ENCODE measurements around the gene MT2A. TPM values are rescaled to one million over a fixed set of nuclear protein-coding genes. Genes with fewer than 3 reads are reported as not detected.

The MT2A gene
- total and polyA plus RNA-seq, 10 of the 15 experiments (the other 5 are each of a cell fraction or from before 2014, with no cell fraction given) = 7.3 to 271 (median 53.5) TPM

DNA sequence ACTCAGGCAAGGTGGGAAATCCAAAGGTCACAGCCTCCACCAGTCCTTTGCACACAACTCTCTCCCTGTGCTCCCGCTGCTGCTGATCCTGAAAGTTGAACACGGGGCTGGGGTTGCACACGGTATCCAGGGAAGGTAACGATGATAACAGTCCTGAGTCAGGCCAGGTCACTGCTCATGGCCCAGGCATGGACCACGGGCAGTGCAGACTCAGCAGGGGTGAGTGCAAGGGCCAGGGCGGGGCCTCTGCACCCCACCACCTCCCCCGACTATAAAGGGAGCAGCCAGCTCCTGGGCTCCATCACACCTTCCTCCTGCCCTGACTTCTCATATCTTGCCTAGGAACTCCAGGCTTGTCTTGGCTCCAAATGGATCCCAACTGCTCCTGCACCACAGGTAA is 43.2 kb downstream of the MT2A start, which contains the start of gene MT1B:
Gene MT1B (plus strand): TSS at position 301 of the 400 bp plus-strand sequence. CDS start 68 bp downstream, at position 369.
- H3K9ac ChIP-seq (ENCODE audit: control insufficient read depth, insufficient read depth, low read length) = no peak within 1 kb of the TSS
- ChIA-PET POLR2A (no interaction called here), SMC1A (ENCODE audit: uncharacterized antibody, unreplicated experiment) (no interaction called here), CTCF (no interaction called here), RAD21 (ENCODE audit: unreplicated experiment) (no interaction called here)
- WGBS (ENCODE audit: insufficient coverage, insufficient replicate concordance, low lambda C conversion rate, missing lambda C conversion rate) = 16% methylated on average over 6 of the region's 7 CpGs
- H3K4me2 ChIP-seq (ENCODE audit: control insufficient read depth, insufficient read depth) = no peak within 1 kb of the TSS
- in situ Hi-C loops (cut with MboI) (no loop called here), intact Hi-C loops (cut with micrococcal nuclease; ENCODE audit: unreplicated experiment) (no loop called here)
- H3K36me3 ChIP-seq (ENCODE audit: control insufficient read depth in 2 of 2, insufficient read depth in 2 of 2, low read length in 1 of 2) = no peaks in the 10 kb centered on the region
- H3K4me1 ChIP-seq (ENCODE audit: control insufficient read depth, insufficient read depth, low read length) = no peaks in the 10 kb centered on the region
- ATAC-seq (no peak), DNase-seq (ENCODE audit: low read depth, low spot score) (no peak), FAIRE-seq (no peak)
- no peak within 1 kb of the TSS for H3K4me3 ChIP-seq
- H3K27ac ChIP-seq (ENCODE audit: control insufficient read depth, insufficient read depth) = no peak within 1 kb of the TSS
- no peak for TF ChIP-seq FOS (IDR thresholded peaks at IDR 0.05; ENCODE audit: borderline replicate concordance, extremely low read depth, insufficient read length)
- no peak for TF ChIP-seq RAD51 (IDR thresholded peaks at IDR 0.05)
- TF ChIP-seq YBX1 (IDR thresholded peaks at IDR 0.05) = no peak
- no peak for TF ChIP-seq TCF7 (IDR thresholded peaks at IDR 0.05; ENCODE audit: borderline replicate concordance)
- TF ChIP-seq RCOR1 (conservative IDR thresholded peaks at IDR 0.05; ENCODE audit: low read depth, low read length) = no peak
- H2AFZ ChIP-seq (ENCODE audit: control insufficient read depth, low read depth, low read length) = no peak within 1 kb of the TSS
- H3K9me3 ChIP-seq (replicated peaks; ENCODE audit: control insufficient read depth, insufficient read depth, low read length) = no peaks in the 10 kb centered on the region
- no peaks in the 10 kb centered on the region for H3K79me2 ChIP-seq (ENCODE audit: control insufficient read depth, insufficient read depth, low read length)
- no TSS peak for BruUV-seq (replicated peaks)
- peaks cover 3 to 6% of the 10 kb centered on the region in 2 experiments for H3K27me3 ChIP-seq (replicated peaks in 1 of 2; ENCODE audit: control insufficient read depth in 2 of 2, insufficient read depth in 2 of 2, low read length in 1 of 2)
- H4K20me1 ChIP-seq (ENCODE audit: control insufficient read depth, insufficient read depth) = no peaks in the 10 kb centered on the region

DNA sequence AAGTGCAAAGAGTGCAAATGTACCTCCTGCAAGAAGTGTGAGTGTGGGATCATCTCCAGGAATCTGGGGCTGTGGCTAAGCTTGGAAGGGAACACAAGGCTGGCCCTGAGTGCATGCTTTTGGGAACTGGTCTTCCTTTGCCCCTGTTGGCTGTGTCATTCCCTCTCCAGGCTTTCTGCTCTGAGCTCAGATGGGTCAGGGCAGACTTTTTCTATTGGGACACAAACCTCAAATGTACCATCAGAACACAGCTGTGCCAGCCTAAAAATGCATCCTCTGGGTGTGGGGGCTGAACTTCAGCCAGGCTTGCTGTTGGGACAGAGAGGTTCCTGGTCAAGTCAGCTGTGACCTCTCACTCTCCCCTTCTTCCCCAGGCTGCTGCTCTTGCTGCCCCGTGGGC is 44.2 kb downstream of the MT2A start:
- Histone ChIP-seq H3K9me3 (replicated peaks; ENCODE audit: control insufficient read depth, insufficient read depth, low read length) (no peaks in the 10 kb centered on the region), H3K4me3 (no peak overlapping the region), H4K20me1 (ENCODE audit: control insufficient read depth, insufficient read depth) (no peaks in the 10 kb centered on the region), H3K36me3 (ENCODE audit: control insufficient read depth in 2 of 2, insufficient read depth in 2 of 2, low read length in 1 of 2) (no peaks in the 10 kb centered on the region), H3K27me3 (replicated peaks in 1 of 2; ENCODE audit: control insufficient read depth in 2 of 2, insufficient read depth in 2 of 2, low read length in 1 of 2) (peaks cover 3 to 5% of the 10 kb centered on the region in 2 experiments; a peak in 3 of 4 replicates), H3K4me2 (ENCODE audit: control insufficient read depth, insufficient read depth) (no peak overlapping the region), H3K27ac (ENCODE audit: control insufficient read depth, insufficient read depth) (no peak overlapping the region), H3K79me2 (ENCODE audit: control insufficient read depth, insufficient read depth, low read length) (no peaks in the 10 kb centered on the region), H2AFZ (ENCODE audit: control insufficient read depth, low read depth, low read length) (no peak overlapping the region), H3K4me1 (ENCODE audit: control insufficient read depth, insufficient read depth, low read length) (no peaks in the 10 kb centered on the region), H3K9ac (ENCODE audit: control insufficient read depth, insufficient read depth, low read length) (no peak overlapping the region)
- POLR2A ChIA-PET = no interaction called here
- in situ Hi-C loops (cut with MboI) = no loop called here
- intact Hi-C loops (cut with micrococcal nuclease; ENCODE audit: unreplicated experiment) = no loop called here
- FAIRE-seq (no peak), ATAC-seq (no peak), DNase-seq (ENCODE audit: low read depth, low spot score) (no peak)
- 0% methylated on average over 1 of the region's 1 CpG for WGBS (ENCODE audit: insufficient coverage, insufficient replicate concordance, low lambda C conversion rate, missing lambda C conversion rate)
- SMC1A ChIA-PET (ENCODE audit: uncharacterized antibody, unreplicated experiment) = interaction anchor here (1.7 kb wide), 1 partner anchor 49 kb away, joined by 4 read pairs; no protein-coding TSS in a partner anchor
- RAD21 ChIA-PET (ENCODE audit: unreplicated experiment) = interaction anchor here (1.2 to 1.7 kb wide), 2 partner anchors 21 to 49 kb away, joined by 3 to 4 read pairs; no protein-coding TSS in a partner anchor
- TF ChIP-seq NBN (IDR thresholded peaks at IDR 0.05) (no peak), EED (IDR thresholded peaks at IDR 0.05; ENCODE audit: low read depth) (no peak), GABPA (IDR thresholded peaks at IDR 0.05; ENCODE audit: low read depth) (no peak), CHD4 (IDR thresholded peaks at IDR 0.05) (no peak)
- TF ChIP-seq, protein P1, sequence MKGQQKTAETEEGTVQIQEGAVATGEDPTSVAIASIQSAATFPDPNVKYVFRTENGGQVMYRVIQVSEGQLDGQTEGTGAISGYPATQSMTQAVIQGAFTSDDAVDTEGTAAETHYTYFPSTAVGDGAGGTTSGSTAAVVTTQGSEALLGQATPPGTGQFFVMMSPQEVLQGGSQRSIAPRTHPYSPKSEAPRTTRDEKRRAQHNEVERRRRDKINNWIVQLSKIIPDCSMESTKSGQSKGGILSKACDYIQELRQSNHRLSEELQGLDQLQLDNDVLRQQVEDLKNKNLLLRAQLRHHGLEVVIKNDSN (IDR thresholded peaks at IDR 0.05; ENCODE audit: borderline replicate concordance, extremely low read length, insufficient read depth, low read depth, low read length) = no peak
- no TSS peak for BruUV-seq (replicated peaks)
- CTCF ChIA-PET = interaction anchor here (0.7 to 1.5 kb wide), 2 partner anchors 141 to 1277 kb away, joined by 3 read pairs; no protein-coding TSS in a partner anchor

Data from GM12878 (cell line).